ENCODE measurements around the gene GNA12.

- TF ChIP-seq EP300 (IDR thresholded peaks at IDR 0.05; ENCODE audit: borderline replicate concordance): no peak
- TF ChIP-seq CEBPB (IDR thresholded peaks at IDR 0.05): no peak
- TF ChIP-seq REST (IDR thresholded peaks at IDR 0.05; ENCODE audit: low read depth): no peak
- no peak for TF ChIP-seq TAF1 (IDR thresholded peaks at IDR 0.05; ENCODE audit: low read depth)
- TF ChIP-seq NFIC (IDR thresholded peaks at IDR 0.05): no peak
- TF ChIP-seq FOXM1 (IDR thresholded peaks at IDR 0.05; ENCODE audit: borderline replicate concordance, low read depth): no peak
Measured at GRCh38 chr7:2716488-2716887, 127.6 kb downstream of the GNA12 start.

Data from Ishikawa (cell line).